Midbrain (tissue), 1 donor: ENCODE results near the gene CD244.

Source experiments
- DNase-seq: peaks from one replicate; lab custom pipeline; 2025; lab: John Stamatoyannopoulos, UW

Gene CD244

GRCh38 chr1:160781186-160781766 lies 81.4 kb downstream of the CD244 start:
- DNase-seq, result no peak

- DNase-seq, result no peak
Measured at GRCh38 chr1:160780398-160780755, 82.3 kb downstream of the CD244 start.
